ENCODE results near the gene BCOR. TPM values are rescaled to one million over a fixed set of nuclear protein-coding genes. Genes with fewer than 3 reads are reported as not detected.

Gene BCOR
- total RNA-seq, 4 donors from 2014 or later, result 20.9 to 36.0 (median 32.5) TPM

DNA sequence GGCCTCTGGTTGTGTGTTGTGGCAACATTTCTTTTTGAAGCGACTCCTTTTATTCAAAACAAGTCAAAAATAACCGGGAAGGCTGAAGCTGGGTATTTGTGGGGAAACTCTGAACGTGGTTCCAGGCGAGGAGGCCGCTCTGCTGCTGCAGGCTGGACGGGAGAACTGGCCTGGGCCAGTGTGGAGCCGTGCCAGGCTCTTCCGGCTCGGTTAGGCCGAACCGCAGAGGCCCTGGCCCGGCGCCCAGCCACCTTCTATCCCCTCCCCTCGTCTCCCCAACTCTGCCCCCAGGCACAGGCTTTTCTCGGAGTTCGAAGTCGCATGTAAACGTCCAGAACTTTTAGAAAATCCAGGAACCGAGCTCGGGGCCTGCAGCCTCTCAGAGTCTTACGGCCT, 2.4 kb upstream of the BCOR start:
- Histone ChIP-seq H3K36me3 (no peaks in the 10 kb centered on the region), H3K27me3 (no peaks in the 10 kb centered on the region), H3K4me1 (peaks cover 20% of the 10 kb centered on the region), H3K9me3 (no peaks in the 10 kb centered on the region), H3K4me3 (no peak overlapping the region), H3K27ac (no peak overlapping the region)
- DNase-seq (ENCODE audit: low spot score in 2 of 2), result no peak
- 38% methylated on average over 21 of the region's 21 CpGs for WGBS
- TF ChIP-seq, protein P1, sequence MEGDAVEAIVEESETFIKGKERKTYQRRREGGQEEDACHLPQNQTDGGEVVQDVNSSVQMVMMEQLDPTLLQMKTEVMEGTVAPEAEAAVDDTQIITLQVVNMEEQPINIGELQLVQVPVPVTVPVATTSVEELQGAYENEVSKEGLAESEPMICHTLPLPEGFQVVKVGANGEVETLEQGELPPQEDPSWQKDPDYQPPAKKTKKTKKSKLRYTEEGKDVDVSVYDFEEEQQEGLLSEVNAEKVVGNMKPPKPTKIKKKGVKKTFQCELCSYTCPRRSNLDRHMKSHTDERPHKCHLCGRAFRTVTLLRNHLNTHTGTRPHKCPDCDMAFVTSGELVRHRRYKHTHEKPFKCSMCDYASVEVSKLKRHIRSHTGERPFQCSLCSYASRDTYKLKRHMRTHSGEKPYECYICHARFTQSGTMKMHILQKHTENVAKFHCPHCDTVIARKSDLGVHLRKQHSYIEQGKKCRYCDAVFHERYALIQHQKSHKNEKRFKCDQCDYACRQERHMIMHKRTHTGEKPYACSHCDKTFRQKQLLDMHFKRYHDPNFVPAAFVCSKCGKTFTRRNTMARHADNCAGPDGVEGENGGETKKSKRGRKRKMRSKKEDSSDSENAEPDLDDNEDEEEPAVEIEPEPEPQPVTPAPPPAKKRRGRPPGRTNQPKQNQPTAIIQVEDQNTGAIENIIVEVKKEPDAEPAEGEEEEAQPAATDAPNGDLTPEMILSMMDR (IDR thresholded peaks at IDR 0.05), result no peak
- no peak for TF ChIP-seq POLR2AphosphoS5 (IDR thresholded peaks at IDR 0.05)
- no peak for TF ChIP-seq POLR2A (IDR thresholded peaks at IDR 0.05)
- TF ChIP-seq EP300 (IDR thresholded peaks at IDR 0.05), result no peak

DNA sequence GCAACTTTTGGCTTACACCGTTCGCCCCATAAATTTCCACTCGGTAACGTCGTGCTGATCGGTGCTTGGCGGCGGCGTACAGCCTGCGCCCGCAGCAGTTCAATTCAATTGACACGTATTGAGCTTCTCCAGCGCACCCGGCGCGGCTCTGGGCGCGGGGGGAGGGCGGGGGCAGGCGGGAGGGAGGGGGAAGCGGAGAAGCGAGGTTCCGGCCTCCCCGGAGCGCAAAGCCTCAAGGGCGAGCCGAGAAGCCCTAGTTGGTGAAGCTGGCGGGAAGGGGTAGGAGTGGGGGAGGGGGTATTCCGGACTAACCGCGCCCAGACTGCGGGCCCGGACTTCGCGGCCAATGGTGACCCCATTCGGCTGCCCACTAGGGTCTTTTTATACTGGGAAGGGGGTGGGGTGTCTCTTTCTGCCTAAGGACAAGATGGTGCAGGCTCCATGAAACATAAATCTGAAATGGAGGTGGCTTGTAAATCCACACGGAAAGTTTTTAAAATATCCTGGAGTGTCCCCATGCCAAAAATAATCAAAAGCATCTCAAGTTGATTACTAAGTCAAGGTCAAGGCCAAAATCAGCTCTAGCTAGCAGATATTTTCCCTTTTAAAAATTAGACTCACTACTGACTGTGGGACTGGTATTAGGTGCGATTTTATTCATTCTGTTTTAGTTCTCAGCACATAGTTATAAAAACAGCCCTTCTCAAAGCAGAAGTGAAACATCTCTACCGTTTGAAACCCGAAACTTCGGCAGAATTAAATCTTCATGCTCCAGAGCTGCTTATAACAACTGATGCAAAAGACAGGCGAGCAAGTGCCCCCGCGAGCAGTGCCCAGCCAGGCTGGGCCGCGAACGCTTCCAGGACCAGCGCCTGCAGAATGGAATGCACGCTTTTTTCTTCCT, 1.5 kb upstream of the BCOR start:
- Histone ChIP-seq H3K9me3 (no peaks in the 10 kb centered on the region), H3K4me1 (peaks cover 23% of the 10 kb centered on the region), H3K27me3 (no peaks in the 10 kb centered on the region), H3K27ac (peak overlapping the region; percentile 89), H3K36me3 (no peaks in the 10 kb centered on the region), H3K4me3 (peak overlapping the region; percentile 72)
- 14% methylated on average over 32 of the region's 49 CpGs for WGBS
- TF ChIP-seq EP300 (IDR thresholded peaks at IDR 0.05), result no peak
- TF ChIP-seq POLR2A (IDR thresholded peaks at IDR 0.05), result no peak
- TF ChIP-seq, protein P1 (IDR thresholded peaks at IDR 0.05), result no peak
- no peak for TF ChIP-seq POLR2AphosphoS5 (IDR thresholded peaks at IDR 0.05)
- DNase-seq (ENCODE audit: low spot score in 2 of 2), result no peak

DNA sequence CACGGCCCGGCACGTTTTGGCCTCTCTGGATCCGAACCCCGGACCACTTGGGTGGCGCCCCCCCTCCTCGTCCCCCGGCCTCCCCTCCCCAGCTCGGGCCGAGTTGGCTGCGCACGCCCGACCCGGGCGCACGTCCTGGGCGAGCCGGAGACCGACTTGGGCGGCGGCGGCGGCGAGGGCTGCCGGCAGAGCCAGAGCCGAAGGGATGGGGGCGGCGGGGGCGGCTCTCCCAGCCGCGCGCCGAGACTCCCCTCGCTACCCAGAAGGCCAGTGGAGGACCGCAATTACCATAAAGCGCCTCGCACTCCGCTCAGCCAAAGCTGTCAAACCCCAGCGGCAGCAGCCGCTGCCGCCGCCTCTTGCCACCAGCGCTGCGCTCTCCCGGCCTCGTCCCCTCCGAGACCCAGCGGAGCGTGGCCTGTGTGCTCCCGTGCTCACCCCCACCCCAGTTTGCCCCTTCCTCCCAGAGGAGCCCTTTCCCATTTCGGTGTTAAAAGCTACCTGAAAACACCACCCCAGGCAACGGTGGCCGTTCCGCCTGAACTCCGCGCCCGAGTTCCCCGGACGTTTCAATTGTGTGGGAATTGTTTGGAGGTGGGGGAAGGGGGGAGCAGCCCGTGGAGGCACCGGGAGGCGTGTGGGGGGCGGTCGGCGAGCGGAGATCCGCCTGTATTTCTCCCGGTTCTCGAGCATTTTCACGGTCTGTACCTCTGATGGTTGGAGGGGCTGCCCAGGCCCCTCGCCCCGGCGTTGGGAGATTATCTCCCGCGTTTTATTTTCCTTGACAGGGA, 701 bp upstream of the BCOR start:
- 4% methylated on average over 34 of the region's 75 CpGs for WGBS
- Histone ChIP-seq H3K9me3 (no peaks in the 10 kb centered on the region), H3K36me3 (no peaks in the 10 kb centered on the region), H3K4me1 (peaks cover 24% of the 10 kb centered on the region), H3K27me3 (no peaks in the 10 kb centered on the region), H3K27ac (peak overlapping the region; percentile 89), H3K4me3 (peak overlapping the region; percentile 72)
- no peak for DNase-seq (ENCODE audit: low spot score in 2 of 2)
- TF ChIP-seq POLR2AphosphoS5 (IDR thresholded peaks at IDR 0.05), result no peak
- TF ChIP-seq, protein P1 (IDR thresholded peaks at IDR 0.05), result no peak
- TF ChIP-seq POLR2A (IDR thresholded peaks at IDR 0.05), result no peak
- TF ChIP-seq EP300 (IDR thresholded peaks at IDR 0.05), result no peak

DNA sequence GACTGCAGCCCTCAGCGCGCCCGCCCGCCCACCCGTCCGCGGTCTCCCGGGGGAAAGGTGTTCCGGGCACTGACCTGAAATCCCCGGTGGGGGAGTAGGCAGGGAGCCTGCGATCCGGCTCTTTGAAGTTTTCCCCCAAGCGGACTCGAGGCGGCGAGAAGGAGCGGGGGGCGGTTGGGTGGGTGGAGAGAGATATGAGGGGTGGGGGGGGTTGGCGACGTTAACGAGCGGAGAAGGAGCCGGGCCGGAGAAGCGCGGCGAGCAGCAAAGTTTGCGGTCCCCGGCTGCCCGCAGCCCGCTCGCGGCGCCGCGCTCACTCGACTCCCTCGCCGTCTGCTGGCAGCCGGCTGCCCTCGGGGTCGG, 636 bp downstream of the BCOR start:
- WGBS, result no CpG with 5 or more reads among the region's 42 CpGs
- H3K4me1 ChIP-seq, result peaks cover 27% of the 10 kb centered on the region

More for the DNA sequence above, 636 bp downstream of the BCOR start:
- H3K27ac ChIP-seq, result peak overlapping the region; percentile 89
- peak overlapping the region; percentile 72 for H3K4me3 ChIP-seq
- no peaks in the 10 kb centered on the region for H3K36me3 ChIP-seq
- no peaks in the 10 kb centered on the region for H3K27me3 ChIP-seq
- no peaks in the 10 kb centered on the region for H3K9me3 ChIP-seq
- TF ChIP-seq, protein P1 (IDR thresholded peaks at IDR 0.05), result no peak
- TF ChIP-seq EP300 (IDR thresholded peaks at IDR 0.05) (no peak), POLR2A (IDR thresholded peaks at IDR 0.05) (no peak), POLR2AphosphoS5 (IDR thresholded peaks at IDR 0.05) (no peak)
- no peak for DNase-seq (ENCODE audit: low spot score in 2 of 2)

Measured in suprapubic skin (tissue), 4 donors.